Measurements from ENCODE around the gene DRAM1.

DRAM1 gene

DNA sequence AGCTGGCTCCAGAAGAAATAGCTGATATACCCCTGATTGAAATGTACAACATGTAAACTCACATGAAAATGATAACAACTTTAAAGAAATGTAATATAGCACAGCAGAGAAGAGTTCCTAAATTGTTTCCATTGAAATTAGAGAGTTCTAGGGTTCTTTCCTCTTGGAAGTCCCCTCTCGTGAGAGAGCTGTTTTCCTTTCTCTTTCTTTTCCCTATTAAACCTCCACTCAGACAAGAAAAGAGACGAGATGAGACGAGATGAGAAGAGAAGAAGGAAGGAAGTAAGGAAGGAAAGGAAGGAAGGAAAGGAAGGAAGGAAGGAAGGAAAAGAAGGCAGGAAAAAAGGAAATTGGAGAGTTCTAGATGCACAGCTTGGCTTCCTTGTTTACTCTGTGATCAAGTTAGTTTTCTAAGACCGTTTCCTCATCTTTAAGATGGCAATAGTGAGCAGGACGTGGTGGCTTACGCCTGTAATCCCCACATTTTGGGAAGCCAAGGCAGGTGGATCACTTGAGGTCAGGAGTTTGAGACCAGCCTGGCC lies 11.9 kb downstream of the DRAM1 start:
- Histone ChIP-seq H3K9me3 (ENCODE audit: control insufficient read depth, low read length) (no peaks in the 10 kb centered on the region), H3K79me1 (replicated peaks; ENCODE audit: low read length, poor library complexity, severe bottlenecking) (peaks cover 9% of the 10 kb centered on the region), H3K9ac (ENCODE audit: low read length) (no peak overlapping the region), H3K18ac (ENCODE audit: low read depth in 1 of 2, low read length in 2 of 2) (peak overlapping the region in 1 of 2 experiments; percentile 52), H3K4me3 (ENCODE audit: insufficient read depth in 1 of 2, low read depth in 1 of 2, low read length in 2 of 2) (no peak overlapping the region), H3K36me3 (ENCODE audit: control insufficient read depth in 1 of 2, insufficient read depth in 2 of 2, low read depth in 1 of 2, low read length in 2 of 2) (peaks cover 0 to 18% of the 10 kb centered on the region in 2 experiments), H3K14ac (ENCODE audit: low read length in 2 of 2) (no peak overlapping the region), H4K8ac (ENCODE audit: low read length) (no peak overlapping the region), H3K27me3 (ENCODE audit: control insufficient read depth in 1 of 2, insufficient read depth in 1 of 2, low read length in 2 of 2) (no peaks in the 10 kb centered on the region), H3K4ac (ENCODE audit: low read depth in 1 of 2, low read length in 2 of 2) (no peak overlapping the region), H2AK5ac (ENCODE audit: low read length, severe bottlenecking) (no peak overlapping the region), H3K4me2 (ENCODE audit: low read length, poor library complexity, severe bottlenecking) (no peak overlapping the region), H3K27ac (ENCODE audit: low read length, poor library complexity, severe bottlenecking) (no peak overlapping the region), H4K91ac (ENCODE audit: low read length) (no peak overlapping the region), H2AFZ (ENCODE audit: low read depth, low read length) (no peak overlapping the region), H2BK15ac (ENCODE audit: low read depth, poor library complexity, severe bottlenecking) (no peak overlapping the region), H3K23ac (ENCODE audit: low read length in 2 of 2) (no peak overlapping the region), H3K4me1 (ENCODE audit: control insufficient read depth, insufficient read depth, low read depth, low read length) (peaks cover 12% of the 10 kb centered on the region), H2BK12ac (ENCODE audit: low read length in 2 of 2) (no peak overlapping the region), H2BK120ac (ENCODE audit: low read depth, low read length) (no peak overlapping the region), H2BK5ac (ENCODE audit: low read depth, low read length, poor library complexity, severe bottlenecking) (no peak overlapping the region)
- DNase-seq = peak; percentile 55
- WGBS = 95% methylated on average over 5 of the region's 6 CpGs

DNA sequence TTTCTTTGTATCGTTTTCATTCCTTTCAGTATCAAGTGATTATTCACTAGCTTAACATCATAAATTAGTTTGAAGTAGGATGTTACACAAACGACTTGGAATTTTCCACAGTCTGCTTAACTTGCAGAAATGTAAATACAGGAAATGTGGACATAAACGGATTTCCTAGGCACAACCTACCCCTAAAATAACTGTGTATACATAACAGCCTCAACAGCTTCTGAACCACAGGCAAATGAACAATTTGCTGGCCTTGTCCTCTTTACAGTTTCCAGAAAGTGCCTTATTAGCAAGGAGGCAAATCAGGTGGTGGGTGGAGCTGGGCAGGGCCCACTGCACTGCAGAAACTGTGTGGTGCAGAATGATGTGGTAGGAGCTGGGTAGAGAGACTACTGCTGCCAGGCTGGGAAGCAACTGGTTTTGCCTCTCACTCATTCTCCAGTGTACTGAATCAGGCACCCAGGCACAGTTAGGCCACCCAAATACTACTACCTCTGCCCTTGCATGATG lies 14.1 kb downstream of the DRAM1 start:
- peak; percentile 96 for DNase-seq

DNA sequence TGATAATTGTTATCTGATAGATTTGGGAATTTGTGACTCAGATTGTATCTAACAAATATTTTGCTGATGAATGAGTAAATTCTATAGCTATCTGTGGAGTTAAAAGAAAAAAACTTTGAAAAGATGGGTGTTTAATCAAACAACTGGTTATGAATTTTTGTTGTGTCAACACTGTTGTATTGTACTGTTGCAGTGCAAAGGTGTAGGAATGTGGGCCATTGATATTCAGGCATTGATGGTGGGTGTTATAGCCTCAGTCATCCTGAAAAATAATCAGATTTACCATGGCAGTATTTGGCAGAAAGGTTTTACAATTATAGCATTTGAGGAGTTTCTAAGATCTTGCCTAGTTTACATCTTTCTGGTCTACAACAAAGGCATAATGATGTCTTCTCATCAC lies 15.4 kb downstream of the DRAM1 start:
- Histone ChIP-seq H3K4me1 (ENCODE audit: control insufficient read depth, insufficient read depth, low read depth, low read length) (peaks cover 11% of the 10 kb centered on the region), H3K4me2 (ENCODE audit: low read length, poor library complexity, severe bottlenecking) (no peak overlapping the region), H3K27ac (ENCODE audit: low read length, poor library complexity, severe bottlenecking) (peak overlapping the region; percentile 65)

More for the DNA sequence above, 14.1 kb downstream of the DRAM1 start:
- peak overlapping the region; percentile 65 for H3K9ac ChIP-seq (ENCODE audit: low read length)
- peaks cover 0 to 8% of the 10 kb centered on the region in 2 experiments for H3K36me3 ChIP-seq (ENCODE audit: control insufficient read depth in 1 of 2, insufficient read depth in 2 of 2, low read depth in 1 of 2, low read length in 2 of 2)
- peak overlapping the region; percentile 44 to 94 for H3K18ac ChIP-seq (ENCODE audit: low read depth in 1 of 2, low read length in 2 of 2)
- peak overlapping the region; percentile 95 for H2BK15ac ChIP-seq (ENCODE audit: low read depth, poor library complexity, severe bottlenecking)
- peak overlapping the region in 1 of 2 experiments; percentile 12 for H2BK12ac ChIP-seq (ENCODE audit: low read length in 2 of 2)
- H3K4ac ChIP-seq (ENCODE audit: low read depth in 1 of 2, low read length in 2 of 2) = peak overlapping the region in 1 of 2 experiments; percentile 98
- peak overlapping the region; percentile 1 for H3K4me2 ChIP-seq (ENCODE audit: low read length, poor library complexity, severe bottlenecking)
- H3K79me1 ChIP-seq (replicated peaks; ENCODE audit: low read length, poor library complexity, severe bottlenecking) = peaks cover 9% of the 10 kb centered on the region
- H4K8ac ChIP-seq (ENCODE audit: low read length) = peak overlapping the region; percentile 16
- no peak overlapping the region for H3K4me3 ChIP-seq (ENCODE audit: insufficient read depth in 1 of 2, low read depth in 1 of 2, low read length in 2 of 2)
- no peaks in the 10 kb centered on the region for H3K27me3 ChIP-seq (ENCODE audit: control insufficient read depth in 1 of 2, insufficient read depth in 1 of 2, low read length in 2 of 2)
- H2AK5ac ChIP-seq (ENCODE audit: low read length, severe bottlenecking) = no peak overlapping the region
- H2BK120ac ChIP-seq (ENCODE audit: low read depth, low read length) = peak overlapping the region; percentile 54
- peak overlapping the region; percentile 70 for H4K91ac ChIP-seq (ENCODE audit: low read length)
- WGBS = 0% methylated on average over 1 of the region's 3 CpGs
- H2BK5ac ChIP-seq (ENCODE audit: low read depth, low read length, poor library complexity, severe bottlenecking) = peak overlapping the region; percentile 35
- H3K9me3 ChIP-seq (ENCODE audit: control insufficient read depth, low read length) = no peaks in the 10 kb centered on the region
- no peak overlapping the region for H2AFZ ChIP-seq (ENCODE audit: low read depth, low read length)
- H3K14ac ChIP-seq (ENCODE audit: low read length in 2 of 2) = no peak overlapping the region
- no peak overlapping the region for H3K23ac ChIP-seq (ENCODE audit: low read length in 2 of 2)
- peaks cover 13% of the 10 kb centered on the region for H3K4me1 ChIP-seq (ENCODE audit: control insufficient read depth, insufficient read depth, low read depth, low read length)
- peak overlapping the region; percentile 95 for H3K27ac ChIP-seq (ENCODE audit: low read length, poor library complexity, severe bottlenecking)

DNA sequence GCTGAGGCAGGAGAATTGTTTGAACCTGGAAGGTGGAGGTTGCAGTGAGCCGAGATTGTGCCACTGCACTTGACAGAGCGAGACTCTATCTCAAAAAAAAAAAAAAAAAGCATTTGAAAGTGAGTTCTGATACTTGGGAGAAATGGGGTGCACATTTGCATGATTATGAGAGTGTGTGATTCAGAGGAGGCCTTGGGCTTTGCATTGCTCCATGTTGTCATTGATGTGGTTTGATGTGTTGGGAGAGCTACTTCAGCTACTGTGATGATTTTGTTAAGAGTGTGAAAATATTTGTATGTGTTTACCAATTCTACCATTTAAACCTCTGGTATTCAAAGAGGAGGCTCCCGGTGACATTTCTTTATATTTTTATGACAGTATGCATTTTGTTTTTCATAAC lies 24.4 kb downstream of the DRAM1 start:
- Histone ChIP-seq H2AFZ (ENCODE audit: low read depth, low read length) (no peak overlapping the region), H2AK5ac (ENCODE audit: low read length, severe bottlenecking) (no peak overlapping the region), H3K23ac (ENCODE audit: low read length in 2 of 2) (no peak overlapping the region), H2BK120ac (ENCODE audit: low read depth, low read length) (no peak overlapping the region), H3K4ac (ENCODE audit: low read depth in 1 of 2, low read length in 2 of 2) (no peak overlapping the region), H3K18ac (ENCODE audit: low read depth in 1 of 2, low read length in 2 of 2) (no peak overlapping the region), H3K36me3 (ENCODE audit: control insufficient read depth in 1 of 2, insufficient read depth in 2 of 2, low read depth in 1 of 2, low read length in 2 of 2) (peaks cover 20 to 72% of the 10 kb centered on the region in 2 experiments), H3K9me3 (ENCODE audit: control insufficient read depth, low read length) (no peaks in the 10 kb centered on the region), H3K79me1 (replicated peaks; ENCODE audit: low read length, poor library complexity, severe bottlenecking) (peaks cover 18% of the 10 kb centered on the region), H3K4me1 (ENCODE audit: control insufficient read depth, insufficient read depth, low read depth, low read length) (no peaks in the 10 kb centered on the region), H3K4me3 (ENCODE audit: insufficient read depth in 1 of 2, low read depth in 1 of 2, low read length in 2 of 2) (no peak overlapping the region), H4K91ac (ENCODE audit: low read length) (no peak overlapping the region), H2BK15ac (ENCODE audit: low read depth, poor library complexity, severe bottlenecking) (no peak overlapping the region), H4K8ac (ENCODE audit: low read length) (no peak overlapping the region), H2BK12ac (ENCODE audit: low read length in 2 of 2) (no peak overlapping the region), H3K14ac (ENCODE audit: low read length in 2 of 2) (no peak overlapping the region), H3K9ac (ENCODE audit: low read length) (no peak overlapping the region), H3K27ac (ENCODE audit: low read length, poor library complexity, severe bottlenecking) (no peak overlapping the region), H2BK5ac (ENCODE audit: low read depth, low read length, poor library complexity, severe bottlenecking) (no peak overlapping the region), H3K27me3 (ENCODE audit: control insufficient read depth in 1 of 2, insufficient read depth in 1 of 2, low read length in 2 of 2) (no peaks in the 10 kb centered on the region), H3K4me2 (ENCODE audit: low read length, poor library complexity, severe bottlenecking) (no peak overlapping the region)
- DNase-seq = no peak
- 93% methylated on average over 2 of the region's 3 CpGs for WGBS

More for the DNA sequence above, 15.4 kb downstream of the DRAM1 start:
- Histone ChIP-seq H3K27me3 (ENCODE audit: control insufficient read depth in 1 of 2, insufficient read depth in 1 of 2, low read length in 2 of 2) (no peaks in the 10 kb centered on the region), H3K4ac (ENCODE audit: low read depth in 1 of 2, low read length in 2 of 2) (peak overlapping the region in 1 of 2 experiments; percentile 99), H2BK5ac (ENCODE audit: low read depth, low read length, poor library complexity, severe bottlenecking) (no peak overlapping the region), H3K4me3 (ENCODE audit: insufficient read depth in 1 of 2, low read depth in 1 of 2, low read length in 2 of 2) (no peak overlapping the region), H3K14ac (ENCODE audit: low read length in 2 of 2) (no peak overlapping the region), H3K36me3 (ENCODE audit: control insufficient read depth in 1 of 2, insufficient read depth in 2 of 2, low read depth in 1 of 2, low read length in 2 of 2) (peaks cover under 1 to 8% of the 10 kb centered on the region in 2 experiments), H3K23ac (ENCODE audit: low read length in 2 of 2) (no peak overlapping the region), H3K9me3 (ENCODE audit: control insufficient read depth, low read length) (no peaks in the 10 kb centered on the region), H4K91ac (ENCODE audit: low read length) (peak overlapping the region; percentile 49), H2BK12ac (ENCODE audit: low read length in 2 of 2) (peak overlapping the region; percentile 75 to 92), H3K79me1 (replicated peaks; ENCODE audit: low read length, poor library complexity, severe bottlenecking) (peaks cover 9% of the 10 kb centered on the region), H3K18ac (ENCODE audit: low read depth in 1 of 2, low read length in 2 of 2) (peak overlapping the region in 1 of 2 experiments; percentile 94), H4K8ac (ENCODE audit: low read length) (no peak overlapping the region), H2AK5ac (ENCODE audit: low read length, severe bottlenecking) (peak overlapping the region; percentile 98), H2AFZ (ENCODE audit: low read depth, low read length) (no peak overlapping the region), H2BK15ac (ENCODE audit: low read depth, poor library complexity, severe bottlenecking) (no peak overlapping the region), H2BK120ac (ENCODE audit: low read depth, low read length) (no peak overlapping the region), H3K9ac (ENCODE audit: low read length) (no peak overlapping the region)
- no peak for DNase-seq

All from mesenchymal stem cell (in vitro differentiated cells and primary cell).